AG09309 (cell line): Measurements from ENCODE around the gene MSL1.

ENCODE experiments used
- DNase-seq: peaks from one replicate; pipeline ENCODE4 v3.0.0-alpha.2; 2010; ENCODE audit warnings: low read depth
- H3K4me3 ChIP-seq: 2 replicates; pipeline ENCODE4 v1.5.1; 2011; ENCODE audit warnings: mild to moderate bottlenecking, low read depth, low read length, moderate library complexity; ENCODE audit not compliant: control insufficient read depth
- CTCF ChIP-seq: IDR thresholded peaks from 2 replicates; pipeline ENCODE4 v1.5.1; 2011; ENCODE audit warnings: mild to moderate bottlenecking, low read depth, low read length, inconsistent platforms; ENCODE audit not compliant: insufficient read depth, control insufficient read depth; ENCODE audit errors: missing control alignments

The MSL1 gene

DNA sequence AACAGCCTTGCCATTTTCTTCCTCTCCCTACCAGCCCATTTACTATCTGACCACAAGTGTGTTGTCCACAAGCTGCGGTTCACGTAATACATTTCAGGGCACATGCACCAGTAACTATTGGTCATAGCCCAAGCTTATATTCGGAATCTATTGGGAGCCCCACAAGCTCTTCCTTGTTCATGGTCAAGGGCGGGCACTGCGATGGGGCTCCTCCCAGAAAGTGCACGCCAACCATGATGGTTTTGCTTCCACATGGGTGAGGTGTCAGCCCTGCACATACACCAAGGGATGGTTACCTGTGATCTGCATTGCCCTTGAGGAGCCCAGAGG, 46.9 kb upstream of the MSL1 start:
- no peak overlapping the region for H3K4me3 ChIP-seq
- DNase-seq = no peak
- TF ChIP-seq CTCF = no peak

DNA sequence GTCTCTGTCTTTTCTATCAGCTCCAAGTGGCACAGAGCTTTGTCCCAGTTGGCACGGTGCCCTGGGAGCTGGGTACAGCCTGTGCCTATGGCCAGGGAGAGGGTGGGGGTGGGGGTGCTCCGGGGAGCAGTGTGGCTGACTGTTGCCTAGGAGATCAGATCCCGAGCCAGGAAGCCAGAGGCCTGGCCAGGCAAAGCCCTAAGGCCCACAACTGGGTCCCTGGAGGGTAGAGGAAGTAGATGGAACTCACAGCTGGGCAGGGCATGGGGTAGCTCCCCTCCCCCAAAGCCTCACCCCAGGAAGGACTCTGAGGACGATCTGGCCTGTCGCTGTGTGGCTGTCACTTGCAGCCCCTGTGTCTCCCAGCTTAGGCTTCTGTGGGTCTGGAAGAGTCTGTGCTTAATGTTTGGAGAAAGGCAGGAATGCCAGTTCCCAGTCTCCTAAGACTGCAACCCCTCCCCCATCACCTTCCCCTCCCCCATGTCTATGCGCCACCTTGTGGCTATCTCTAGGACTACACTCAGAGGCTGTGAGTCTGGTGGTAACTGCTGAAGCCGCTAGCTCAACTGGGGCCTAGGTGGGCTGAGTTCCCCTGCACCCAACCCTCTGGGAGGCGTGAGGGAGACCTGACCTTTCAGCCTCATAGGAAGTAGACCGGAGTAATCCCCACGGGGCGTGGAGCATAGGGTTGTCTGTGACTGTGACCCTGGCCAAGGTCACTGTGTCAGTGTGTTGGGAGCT, 46.4 kb upstream of the MSL1 start:
- no peak overlapping the region for H3K4me3 ChIP-seq
- peak; percentile 90 for TF ChIP-seq CTCF
- DNase-seq = no peak

DNA sequence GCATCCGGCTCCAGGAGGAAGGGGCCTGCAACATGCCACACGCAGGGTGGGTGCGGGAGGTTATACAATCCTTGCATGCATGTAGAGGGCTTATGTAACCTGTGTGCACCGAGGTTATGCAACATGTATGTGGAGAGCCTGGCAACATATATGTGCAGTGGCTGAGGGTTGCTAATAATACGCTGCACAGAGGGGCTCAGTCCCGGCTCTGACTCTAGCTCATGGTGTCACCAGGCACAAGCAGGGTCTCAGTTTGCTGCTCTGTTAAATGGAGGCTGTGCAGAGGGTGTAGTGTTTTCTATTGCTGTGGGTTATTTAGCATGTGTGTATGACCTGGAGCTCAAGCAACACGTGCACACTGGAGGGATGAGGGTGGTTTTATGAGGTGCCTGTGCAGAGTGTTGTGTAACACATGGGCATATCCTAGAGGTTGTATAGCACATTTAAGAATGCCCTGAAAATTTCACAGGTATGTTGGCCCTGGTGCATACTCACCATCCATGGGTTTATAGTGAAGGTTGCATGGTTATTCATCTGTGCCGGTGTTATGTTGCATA, 45.8 kb upstream of the MSL1 start:
- TF ChIP-seq CTCF = no peak
- DNase-seq = no peak
- H3K4me3 ChIP-seq = no peak overlapping the region

DNA sequence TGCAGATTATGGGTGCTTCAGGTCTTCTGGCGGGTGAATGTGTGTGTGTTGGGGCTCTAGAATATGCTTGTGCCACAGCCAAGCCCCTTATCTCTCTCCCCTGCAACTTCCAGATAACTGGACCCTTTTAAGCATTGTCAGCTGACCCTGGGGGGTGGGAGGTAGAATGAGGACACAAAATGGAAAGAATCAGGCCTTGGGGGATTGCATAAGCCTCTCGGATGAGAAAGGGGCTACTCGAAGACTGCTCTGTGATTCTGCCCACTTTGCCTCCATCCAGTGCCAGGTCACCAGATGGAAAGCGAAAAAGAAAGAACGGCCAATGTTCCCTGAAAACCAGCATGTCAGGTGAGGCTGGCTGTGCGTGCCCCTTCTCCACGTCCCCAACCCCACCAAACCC, 45.2 kb upstream of the MSL1 start:
- TF ChIP-seq CTCF = no peak
- DNase-seq = no peak

DNA sequence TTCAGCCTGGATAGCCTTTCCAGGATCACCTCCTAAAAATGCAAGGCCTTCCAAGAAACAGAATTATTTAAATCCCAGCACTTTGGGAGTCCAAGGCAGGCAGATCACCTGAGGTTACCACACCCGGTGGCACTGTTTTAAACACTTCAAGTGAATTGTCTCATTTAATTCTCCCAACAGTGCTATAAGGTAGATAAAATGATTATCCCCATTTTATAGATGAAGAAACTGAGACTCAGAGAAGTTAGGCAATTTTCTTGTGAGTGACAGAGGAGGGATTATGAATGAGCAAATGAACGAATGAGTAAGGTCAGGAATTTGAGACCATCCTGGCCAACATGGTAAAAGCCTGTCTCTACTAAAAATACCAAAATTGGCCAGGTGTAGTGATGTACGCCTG, 42.2 kb upstream of the MSL1 start:
- no peak for TF ChIP-seq CTCF
- H3K4me3 ChIP-seq = no peak overlapping the region
- DNase-seq = no peak

More for the DNA sequence above, 45.2 kb upstream of the MSL1 start:
- no peak overlapping the region for H3K4me3 ChIP-seq

GRCh38 chr17:40084477-40084876, 37.3 kb upstream of the MSL1 start:
- DNase-seq = no peak
- no peak for TF ChIP-seq CTCF
- no peak overlapping the region for H3K4me3 ChIP-seq
